HepG2 (cell line): ENCODE measurements around the gene SCP2. TPM values are rescaled to one million over a fixed set of nuclear protein-coding genes. Genes with fewer than 3 reads are reported as not detected.

ENCODE experiments used
- FOXK1 ChIP-seq: sonication (generic); formaldehyde crosslinking; IDR thresholded peaks from 2 replicates; pipeline ENCODE4 v1.4.0; 2020; ENCODE audit warnings: low read depth, missing genetic modification reagents, borderline replicate concordance
- HOMEZ ChIP-seq: IDR thresholded peaks from 2 replicates; pipeline ENCODE4 v1.6.1; 2016; ENCODE audit warnings: low read depth
- KLF16 ChIP-seq, 2 experiments: sonication (generic) in 1 of 2; formaldehyde crosslinking in 1 of 2; IDR thresholded peaks; 2 replicates each; pipeline versions ENCODE4 v1.6.1 to v1.8.0; 2016 to 2023; ENCODE audit warnings: missing genetic modification reagents in 2 of 2, missing compliant biosample characterization in 1 of 2
- TCF7 ChIP-seq: sonication (generic); IDR thresholded peaks from 2 replicates; pipeline ENCODE4 v1.6.1; 2016; ENCODE audit warnings: antibody characterized with exemption, low read depth
- ZNF10 ChIP-seq: sonication (generic); formaldehyde crosslinking; IDR thresholded peaks from 2 replicates; pipeline ENCODE4 v1.4.0; 2020; ENCODE audit warnings: mild to moderate bottlenecking, low read depth, missing genetic modification reagents, borderline replicate concordance
- ZNF30 ChIP-seq: sonication (generic); formaldehyde crosslinking; IDR thresholded peaks from 2 replicates; pipeline ENCODE4 v1.5.0; 2020; ENCODE audit warnings: mild to moderate bottlenecking, missing genetic modification reagents
- polyA plus RNA-seq, 8 experiments: library from polyadenylated mRNA; depleted of rRNA in 3 of 8; stranded (reverse) in 7 of 8; unstranded in 1 of 8; fragments of >200 nt; fragmentation: Illumina TruSeq in 4 of 8; extraction: Trizol in 4 of 8; gene quantifications; 2 replicates each; pipeline versions ENCODE4 v1.2.1 to v1.2.3, GENCODE V29; 2011 to 2016; ENCODE audit warnings: low read depth in 4 of 8, missing spikeins in 1 of 8, mixed read lengths in 1 of 8; ENCODE audit not compliant: insufficient read depth in 1 of 8
- total RNA-seq, 5 experiments: library from RNA; depleted of rRNA; stranded (reverse); fragments of >200 nt; fragmentation: Illumina TruSeq; extraction: Trizol; gene quantifications; 2 replicates each; pipeline ENCODE4 v1.2.3, GENCODE V29; 2016; ENCODE audit warnings: low read depth in 1 of 5
- TF ChIP-seq, protein P1 (sequence below): sonication (generic); formaldehyde crosslinking; IDR thresholded peaks from 2 replicates; pipeline ENCODE4 v1.9.0; 2021; ENCODE audit warnings: missing genetic modification reagents, borderline replicate concordance
- TF ChIP-seq, protein P2 (sequence below): sonication (generic); formaldehyde crosslinking; IDR thresholded peaks from 2 replicates; pipeline ENCODE4 v1.4.0; 2020; ENCODE audit warnings: mild to moderate bottlenecking, missing genetic modification reagents
- TF ChIP-seq, protein P3 (sequence below): sonication (generic); formaldehyde crosslinking; IDR thresholded peaks from 2 replicates; pipeline ENCODE4 v1.5.0; 2020; ENCODE audit warnings: mild to moderate bottlenecking, missing genetic modification reagents, moderate library complexity
- TF ChIP-seq, protein P4 (sequence below): IDR thresholded peaks from 2 replicates; pipeline ENCODE4 v1.6.1; 2012; ENCODE audit warnings: low read depth, low read length, improper control_type of control experiment
- TF ChIP-seq, protein P5 (sequence below): sonication (generic); formaldehyde crosslinking; IDR thresholded peaks from 2 replicates; pipeline ENCODE4 v1.4.0; 2020; ENCODE audit warnings: missing genetic modification reagents, borderline replicate concordance

Gene SCP2
- total and polyA plus RNA-seq, 2 of the 13 experiments (the other 11 are each of a cell fraction or from before 2014, with no cell fraction given), result 59.0 to 133 TPM

DNA sequence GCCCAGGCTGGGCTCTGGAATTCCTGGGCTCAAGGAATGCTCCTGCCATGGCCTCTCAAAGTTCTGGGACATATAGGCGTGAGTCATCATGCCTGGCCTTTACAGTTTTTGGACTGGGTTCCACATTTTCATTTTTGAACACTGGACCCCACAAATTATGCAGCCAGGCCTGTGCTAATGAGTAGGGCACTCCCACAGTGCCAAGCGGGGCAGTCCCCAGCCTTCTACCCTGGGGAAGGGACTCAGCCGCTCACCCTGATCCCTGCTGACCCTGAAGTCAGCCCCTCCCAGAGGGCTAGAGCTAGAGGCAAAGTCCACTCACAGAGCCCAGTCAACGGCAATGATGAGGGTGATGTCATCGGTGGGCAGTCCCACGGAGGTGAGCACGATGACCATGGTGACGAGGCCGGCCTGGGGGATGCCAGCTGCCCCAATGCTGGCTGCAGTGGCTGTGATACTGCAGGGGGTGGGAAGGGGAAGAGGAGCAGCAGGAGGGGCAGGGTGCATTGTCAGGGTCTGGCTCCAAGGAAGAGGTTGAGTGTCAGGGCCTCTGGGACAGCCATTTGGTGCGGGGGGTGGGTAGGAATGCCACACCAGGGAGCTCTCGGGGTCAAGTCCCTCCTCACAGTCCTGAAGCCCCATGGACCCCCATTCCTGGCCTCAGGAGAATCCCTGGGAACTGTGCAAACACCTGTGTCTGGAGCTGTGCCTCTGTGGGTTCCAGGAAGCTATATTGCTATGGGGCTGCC is 162.6 kb downstream of the SCP2 start (continued):
- TF ChIP-seq, protein P1, sequence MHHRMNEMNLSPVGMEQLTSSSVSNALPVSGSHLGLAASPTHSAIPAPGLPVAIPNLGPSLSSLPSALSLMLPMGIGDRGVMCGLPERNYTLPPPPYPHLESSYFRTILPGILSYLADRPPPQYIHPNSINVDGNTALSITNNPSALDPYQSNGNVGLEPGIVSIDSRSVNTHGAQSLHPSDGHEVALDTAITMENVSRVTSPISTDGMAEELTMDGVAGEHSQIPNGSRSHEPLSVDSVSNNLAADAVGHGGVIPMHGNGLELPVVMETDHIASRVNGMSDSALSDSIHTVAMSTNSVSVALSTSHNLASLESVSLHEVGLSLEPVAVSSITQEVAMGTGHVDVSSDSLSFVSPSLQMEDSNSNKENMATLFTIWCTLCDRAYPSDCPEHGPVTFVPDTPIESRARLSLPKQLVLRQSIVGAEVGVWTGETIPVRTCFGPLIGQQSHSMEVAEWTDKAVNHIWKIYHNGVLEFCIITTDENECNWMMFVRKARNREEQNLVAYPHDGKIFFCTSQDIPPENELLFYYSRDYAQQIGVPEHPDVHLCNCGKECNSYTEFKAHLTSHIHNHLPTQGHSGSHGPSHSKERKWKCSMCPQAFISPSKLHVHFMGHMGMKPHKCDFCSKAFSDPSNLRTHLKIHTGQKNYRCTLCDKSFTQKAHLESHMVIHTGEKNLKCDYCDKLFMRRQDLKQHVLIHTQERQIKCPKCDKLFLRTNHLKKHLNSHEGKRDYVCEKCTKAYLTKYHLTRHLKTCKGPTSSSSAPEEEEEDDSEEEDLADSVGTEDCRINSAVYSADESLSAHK (CRISPR knock-in tag), result no peak
- TF ChIP-seq, protein P2, sequence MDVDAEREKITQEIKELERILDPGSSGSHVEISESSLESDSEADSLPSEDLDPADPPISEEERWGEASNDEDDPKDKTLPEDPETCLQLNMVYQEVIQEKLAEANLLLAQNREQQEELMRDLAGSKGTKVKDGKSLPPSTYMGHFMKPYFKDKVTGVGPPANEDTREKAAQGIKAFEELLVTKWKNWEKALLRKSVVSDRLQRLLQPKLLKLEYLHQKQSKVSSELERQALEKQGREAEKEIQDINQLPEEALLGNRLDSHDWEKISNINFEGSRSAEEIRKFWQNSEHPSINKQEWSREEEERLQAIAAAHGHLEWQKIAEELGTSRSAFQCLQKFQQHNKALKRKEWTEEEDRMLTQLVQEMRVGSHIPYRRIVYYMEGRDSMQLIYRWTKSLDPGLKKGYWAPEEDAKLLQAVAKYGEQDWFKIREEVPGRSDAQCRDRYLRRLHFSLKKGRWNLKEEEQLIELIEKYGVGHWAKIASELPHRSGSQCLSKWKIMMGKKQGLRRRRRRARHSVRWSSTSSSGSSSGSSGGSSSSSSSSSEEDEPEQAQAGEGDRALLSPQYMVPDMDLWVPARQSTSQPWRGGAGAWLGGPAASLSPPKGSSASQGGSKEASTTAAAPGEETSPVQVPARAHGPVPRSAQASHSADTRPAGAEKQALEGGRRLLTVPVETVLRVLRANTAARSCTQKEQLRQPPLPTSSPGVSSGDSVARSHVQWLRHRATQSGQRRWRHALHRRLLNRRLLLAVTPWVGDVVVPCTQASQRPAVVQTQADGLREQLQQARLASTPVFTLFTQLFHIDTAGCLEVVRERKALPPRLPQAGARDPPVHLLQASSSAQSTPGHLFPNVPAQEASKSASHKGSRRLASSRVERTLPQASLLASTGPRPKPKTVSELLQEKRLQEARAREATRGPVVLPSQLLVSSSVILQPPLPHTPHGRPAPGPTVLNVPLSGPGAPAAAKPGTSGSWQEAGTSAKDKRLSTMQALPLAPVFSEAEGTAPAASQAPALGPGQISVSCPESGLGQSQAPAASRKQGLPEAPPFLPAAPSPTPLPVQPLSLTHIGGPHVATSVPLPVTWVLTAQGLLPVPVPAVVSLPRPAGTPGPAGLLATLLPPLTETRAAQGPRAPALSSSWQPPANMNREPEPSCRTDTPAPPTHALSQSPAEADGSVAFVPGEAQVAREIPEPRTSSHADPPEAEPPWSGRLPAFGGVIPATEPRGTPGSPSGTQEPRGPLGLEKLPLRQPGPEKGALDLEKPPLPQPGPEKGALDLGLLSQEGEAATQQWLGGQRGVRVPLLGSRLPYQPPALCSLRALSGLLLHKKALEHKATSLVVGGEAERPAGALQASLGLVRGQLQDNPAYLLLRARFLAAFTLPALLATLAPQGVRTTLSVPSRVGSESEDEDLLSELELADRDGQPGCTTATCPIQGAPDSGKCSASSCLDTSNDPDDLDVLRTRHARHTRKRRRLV (CRISPR knock-in tag), result 0 out of 2 replicates have a peak, but pooled peaks have one; percentile 49
- TF ChIP-seq, protein P3, sequence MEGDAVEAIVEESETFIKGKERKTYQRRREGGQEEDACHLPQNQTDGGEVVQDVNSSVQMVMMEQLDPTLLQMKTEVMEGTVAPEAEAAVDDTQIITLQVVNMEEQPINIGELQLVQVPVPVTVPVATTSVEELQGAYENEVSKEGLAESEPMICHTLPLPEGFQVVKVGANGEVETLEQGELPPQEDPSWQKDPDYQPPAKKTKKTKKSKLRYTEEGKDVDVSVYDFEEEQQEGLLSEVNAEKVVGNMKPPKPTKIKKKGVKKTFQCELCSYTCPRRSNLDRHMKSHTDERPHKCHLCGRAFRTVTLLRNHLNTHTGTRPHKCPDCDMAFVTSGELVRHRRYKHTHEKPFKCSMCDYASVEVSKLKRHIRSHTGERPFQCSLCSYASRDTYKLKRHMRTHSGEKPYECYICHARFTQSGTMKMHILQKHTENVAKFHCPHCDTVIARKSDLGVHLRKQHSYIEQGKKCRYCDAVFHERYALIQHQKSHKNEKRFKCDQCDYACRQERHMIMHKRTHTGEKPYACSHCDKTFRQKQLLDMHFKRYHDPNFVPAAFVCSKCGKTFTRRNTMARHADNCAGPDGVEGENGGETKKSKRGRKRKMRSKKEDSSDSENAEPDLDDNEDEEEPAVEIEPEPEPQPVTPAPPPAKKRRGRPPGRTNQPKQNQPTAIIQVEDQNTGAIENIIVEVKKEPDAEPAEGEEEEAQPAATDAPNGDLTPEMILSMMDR (CRISPR knock-in tag), result no peak
- 0 out of 4 replicates have a peak, but pooled peaks of 1 of the 2 experiments have one; percentile 43 for TF ChIP-seq KLF16 (CRISPR knock-in tag; IDR thresholded peaks at IDR 0.05)
- TF ChIP-seq ZNF10 (CRISPR knock-in tag), result no peak
- no peak; the same call in 1 of the 2 replicates for TF ChIP-seq FOXK1 (CRISPR knock-in tag)
- no peak for TF ChIP-seq TCF7
- TF ChIP-seq ZNF30 (CRISPR knock-in tag), result no peak
- TF ChIP-seq, protein P4, sequence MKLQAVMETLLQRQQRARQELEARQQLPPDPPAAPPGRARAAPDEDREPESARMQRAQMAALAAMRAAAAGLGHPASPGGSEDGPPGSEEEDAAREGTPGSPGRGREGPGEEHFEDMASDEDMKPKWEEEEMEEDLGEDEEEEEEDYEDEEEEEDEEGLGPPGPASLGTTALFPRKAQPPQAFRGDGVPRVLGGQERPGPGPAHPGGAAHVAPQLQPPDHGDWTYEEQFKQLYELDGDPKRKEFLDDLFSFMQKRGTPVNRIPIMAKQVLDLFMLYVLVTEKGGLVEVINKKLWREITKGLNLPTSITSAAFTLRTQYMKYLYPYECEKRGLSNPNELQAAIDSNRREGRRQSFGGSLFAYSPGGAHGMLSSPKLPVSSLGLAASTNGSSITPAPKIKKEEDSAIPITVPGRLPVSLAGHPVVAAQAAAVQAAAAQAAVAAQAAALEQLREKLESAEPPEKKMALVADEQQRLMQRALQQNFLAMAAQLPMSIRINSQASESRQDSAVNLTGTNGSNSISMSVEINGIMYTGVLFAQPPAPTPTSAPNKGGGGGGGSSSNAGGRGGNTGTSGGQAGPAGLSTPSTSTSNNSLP, result 0 out of 2 replicates have a peak, but pooled peaks have one; percentile 11
- TF ChIP-seq, protein P5, sequence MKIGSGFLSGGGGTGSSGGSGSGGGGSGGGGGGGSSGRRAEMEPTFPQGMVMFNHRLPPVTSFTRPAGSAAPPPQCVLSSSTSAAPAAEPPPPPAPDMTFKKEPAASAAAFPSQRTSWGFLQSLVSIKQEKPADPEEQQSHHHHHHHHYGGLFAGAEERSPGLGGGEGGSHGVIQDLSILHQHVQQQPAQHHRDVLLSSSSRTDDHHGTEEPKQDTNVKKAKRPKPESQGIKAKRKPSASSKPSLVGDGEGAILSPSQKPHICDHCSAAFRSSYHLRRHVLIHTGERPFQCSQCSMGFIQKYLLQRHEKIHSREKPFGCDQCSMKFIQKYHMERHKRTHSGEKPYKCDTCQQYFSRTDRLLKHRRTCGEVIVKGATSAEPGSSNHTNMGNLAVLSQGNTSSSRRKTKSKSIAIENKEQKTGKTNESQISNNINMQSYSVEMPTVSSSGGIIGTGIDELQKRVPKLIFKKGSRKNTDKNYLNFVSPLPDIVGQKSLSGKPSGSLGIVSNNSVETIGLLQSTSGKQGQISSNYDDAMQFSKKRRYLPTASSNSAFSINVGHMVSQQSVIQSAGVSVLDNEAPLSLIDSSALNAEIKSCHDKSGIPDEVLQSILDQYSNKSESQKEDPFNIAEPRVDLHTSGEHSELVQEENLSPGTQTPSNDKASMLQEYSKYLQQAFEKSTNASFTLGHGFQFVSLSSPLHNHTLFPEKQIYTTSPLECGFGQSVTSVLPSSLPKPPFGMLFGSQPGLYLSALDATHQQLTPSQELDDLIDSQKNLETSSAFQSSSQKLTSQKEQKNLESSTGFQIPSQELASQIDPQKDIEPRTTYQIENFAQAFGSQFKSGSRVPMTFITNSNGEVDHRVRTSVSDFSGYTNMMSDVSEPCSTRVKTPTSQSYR, result peak; percentile 22; the same call in 1 of the 2 replicates
- TF ChIP-seq HOMEZ (CRISPR knock-in tag), result peak; percentile 77
